ENCODE results near the gene MICU2.

GRCh38 chr13:21594715-21595545, 9.0 kb downstream of the MICU2 start:
- TF ChIP-seq CTCF (IDR thresholded peaks at IDR 0.05) (no peak), POLR2AphosphoS5 (IDR thresholded peaks at IDR 0.05) (no peak), EP300 (IDR thresholded peaks at IDR 0.05) (no peak), POLR2A (IDR thresholded peaks at IDR 0.05; ENCODE audit: low read depth) (no peak)
